GM10248 (cell line): ENCODE data around the gene FAM118A.

Experiments
- CTCF ChIA-PET: fragments of 300-600 bp; sonication (Branson Sonifier 250); formaldehyde crosslinking; extraction: SDS; loops from one replicate; lab custom pipeline; 2021; ENCODE audit warnings: antibody characterized with exemption; lab: Yijun Ruan, JAX
- POLR2A ChIA-PET: fragments of 350-650 bp; sonication (Branson Sonifier 250); formaldehyde crosslinking; extraction: SDS; loops from one replicate; lab custom pipeline; 2020; ENCODE audit warnings: antibody characterized with exemption; lab: Yijun Ruan, JAX
- DNase-seq: peaks from one replicate; pipeline ENCODE4 v3.0.0; 2012; ENCODE audit errors: extremely low spot score
- TF ChIP-seq, protein P1 (sequence below): IDR thresholded peaks from 2 replicates; pipeline ENCODE4 v1.5.1; 2012; ENCODE audit warnings: mild to moderate bottlenecking, low read depth; ENCODE audit errors: extremely low read depth, missing control alignments, control extremely low read depth

Gene FAM118A

DNA sequence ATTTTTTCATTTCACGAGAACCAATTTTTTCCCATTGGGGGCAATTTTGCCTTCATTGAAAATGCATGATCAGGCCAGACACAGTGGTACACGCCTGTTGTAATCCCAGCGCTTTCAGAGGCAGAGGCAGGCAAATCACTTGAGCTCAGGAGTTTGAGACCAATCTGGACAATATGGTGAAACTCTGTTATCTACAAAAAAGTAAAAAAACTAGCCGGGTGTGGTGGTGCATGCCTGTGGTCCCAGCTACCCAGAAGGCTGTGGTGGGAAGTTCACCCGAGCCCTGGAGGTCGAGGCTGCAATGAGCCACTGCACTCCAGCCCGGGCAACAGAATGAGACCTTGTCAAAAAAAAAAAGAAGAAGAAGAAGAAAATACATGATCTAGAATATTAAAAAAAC is 44.2 kb upstream of the FAM118A start:
- CTCF ChIA-PET, result interaction anchor here (2.6 kb wide), 1 partner anchor 20 kb away, joined by 10 read pairs; no protein-coding TSS in a partner anchor

DNA sequence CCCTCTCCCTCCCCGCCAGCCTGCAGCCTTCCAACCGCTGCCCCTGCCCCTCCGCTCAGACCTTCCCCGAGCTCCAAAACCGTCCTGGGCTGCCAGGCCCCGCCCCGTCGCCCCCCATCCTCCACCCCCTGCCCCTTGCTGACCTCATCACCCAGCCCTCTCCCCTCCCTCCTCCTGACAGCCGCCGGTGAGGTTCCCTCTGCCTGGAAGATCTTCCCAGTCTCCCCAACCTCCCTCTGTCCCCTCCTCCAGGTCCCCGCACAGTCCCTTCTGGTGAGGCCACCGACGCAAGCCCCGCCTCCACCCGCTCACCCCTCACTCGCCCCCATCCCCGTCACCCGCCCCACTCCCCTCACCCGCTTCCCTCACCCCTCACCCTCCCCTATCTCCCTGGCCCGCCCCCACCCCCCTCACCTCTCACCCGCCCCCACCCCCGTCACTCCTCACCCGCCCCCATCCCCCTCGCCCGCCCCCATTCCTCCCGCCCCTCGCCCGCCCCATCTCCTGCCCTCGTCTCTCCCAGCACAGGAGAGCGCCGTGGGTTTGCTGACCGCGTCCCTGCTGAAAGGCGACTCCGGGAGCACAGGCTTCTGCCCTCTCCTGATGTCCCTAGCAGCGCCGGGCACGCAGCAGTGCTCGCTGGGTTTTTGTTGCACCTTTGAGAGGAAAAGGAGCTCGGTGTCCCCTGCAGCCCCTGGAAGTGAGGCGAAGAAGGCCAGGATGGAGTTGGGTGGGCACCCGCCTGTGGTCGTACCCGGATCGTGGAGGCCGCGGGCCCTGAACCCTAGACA is 41.4 kb upstream of the FAM118A start:
- ChIA-PET POLR2A (no interaction called here), CTCF (interaction anchor here (1.2 to 1.9 kb wide), 5 partner anchors 13 to 309 kb away, joined by 3 to 4 read pairs (median 4); no protein-coding TSS in a partner anchor)
- no peak for DNase-seq
- TF ChIP-seq, protein P1, sequence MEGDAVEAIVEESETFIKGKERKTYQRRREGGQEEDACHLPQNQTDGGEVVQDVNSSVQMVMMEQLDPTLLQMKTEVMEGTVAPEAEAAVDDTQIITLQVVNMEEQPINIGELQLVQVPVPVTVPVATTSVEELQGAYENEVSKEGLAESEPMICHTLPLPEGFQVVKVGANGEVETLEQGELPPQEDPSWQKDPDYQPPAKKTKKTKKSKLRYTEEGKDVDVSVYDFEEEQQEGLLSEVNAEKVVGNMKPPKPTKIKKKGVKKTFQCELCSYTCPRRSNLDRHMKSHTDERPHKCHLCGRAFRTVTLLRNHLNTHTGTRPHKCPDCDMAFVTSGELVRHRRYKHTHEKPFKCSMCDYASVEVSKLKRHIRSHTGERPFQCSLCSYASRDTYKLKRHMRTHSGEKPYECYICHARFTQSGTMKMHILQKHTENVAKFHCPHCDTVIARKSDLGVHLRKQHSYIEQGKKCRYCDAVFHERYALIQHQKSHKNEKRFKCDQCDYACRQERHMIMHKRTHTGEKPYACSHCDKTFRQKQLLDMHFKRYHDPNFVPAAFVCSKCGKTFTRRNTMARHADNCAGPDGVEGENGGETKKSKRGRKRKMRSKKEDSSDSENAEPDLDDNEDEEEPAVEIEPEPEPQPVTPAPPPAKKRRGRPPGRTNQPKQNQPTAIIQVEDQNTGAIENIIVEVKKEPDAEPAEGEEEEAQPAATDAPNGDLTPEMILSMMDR, result no peak

More for the DNA sequence above, 44.2 kb upstream of the FAM118A start:
- POLR2A ChIA-PET, result no interaction called here
- DNase-seq, result no peak
- TF ChIP-seq, protein P1, result no peak

DNA sequence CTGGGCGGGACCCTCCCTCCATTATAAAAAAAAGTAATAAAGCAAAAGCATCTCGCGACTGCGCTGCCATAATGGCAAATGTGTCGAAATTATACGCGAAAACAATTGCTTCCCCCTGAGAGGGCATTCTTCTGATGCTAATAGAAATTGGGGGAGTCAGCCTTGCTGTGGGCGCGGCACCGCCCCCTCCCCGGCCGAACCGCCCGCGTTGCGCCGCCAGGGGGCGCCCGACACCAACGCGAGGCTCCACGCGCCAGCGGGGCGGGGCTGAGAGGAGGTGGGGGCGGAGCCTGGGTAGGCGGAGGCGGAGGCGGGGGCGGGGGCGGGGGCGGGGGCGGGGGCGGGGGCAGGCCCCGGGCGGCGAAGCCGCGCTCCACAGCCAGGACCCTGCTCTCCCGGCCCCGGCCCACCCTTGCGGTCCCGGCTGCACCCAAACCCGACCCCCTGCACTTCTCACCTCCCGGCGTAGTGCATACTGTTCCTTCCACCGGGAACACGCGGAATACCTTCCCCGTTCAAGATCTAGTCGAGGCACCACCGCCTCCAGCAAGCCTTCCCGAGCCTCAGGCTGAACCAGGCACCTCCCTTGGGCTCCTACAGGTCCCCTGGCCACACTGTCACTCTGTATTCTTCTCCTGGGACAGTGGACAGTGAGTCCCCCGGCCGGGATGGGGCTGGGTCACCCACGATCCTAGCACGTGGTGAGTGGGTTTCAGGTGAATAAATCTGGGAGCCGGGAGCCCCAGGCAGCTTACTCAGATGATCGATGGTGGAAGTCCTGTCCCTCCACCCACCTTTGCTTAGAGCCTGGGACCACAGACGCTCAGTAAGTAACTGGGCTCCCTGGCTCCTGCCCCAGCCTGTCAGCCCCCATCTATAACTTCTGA is 40.5 kb upstream of the FAM118A start:
- peak; percentile 89 for DNase-seq
- ChIA-PET POLR2A (no interaction called here), CTCF (interaction anchor here (1.1 to 2.1 kb wide), 3 partner anchors 56 to 168 kb away, joined by 3 to 11 read pairs (median 3); no protein-coding TSS in a partner anchor)
- TF ChIP-seq, protein P1, result peak; percentile 97

DNA sequence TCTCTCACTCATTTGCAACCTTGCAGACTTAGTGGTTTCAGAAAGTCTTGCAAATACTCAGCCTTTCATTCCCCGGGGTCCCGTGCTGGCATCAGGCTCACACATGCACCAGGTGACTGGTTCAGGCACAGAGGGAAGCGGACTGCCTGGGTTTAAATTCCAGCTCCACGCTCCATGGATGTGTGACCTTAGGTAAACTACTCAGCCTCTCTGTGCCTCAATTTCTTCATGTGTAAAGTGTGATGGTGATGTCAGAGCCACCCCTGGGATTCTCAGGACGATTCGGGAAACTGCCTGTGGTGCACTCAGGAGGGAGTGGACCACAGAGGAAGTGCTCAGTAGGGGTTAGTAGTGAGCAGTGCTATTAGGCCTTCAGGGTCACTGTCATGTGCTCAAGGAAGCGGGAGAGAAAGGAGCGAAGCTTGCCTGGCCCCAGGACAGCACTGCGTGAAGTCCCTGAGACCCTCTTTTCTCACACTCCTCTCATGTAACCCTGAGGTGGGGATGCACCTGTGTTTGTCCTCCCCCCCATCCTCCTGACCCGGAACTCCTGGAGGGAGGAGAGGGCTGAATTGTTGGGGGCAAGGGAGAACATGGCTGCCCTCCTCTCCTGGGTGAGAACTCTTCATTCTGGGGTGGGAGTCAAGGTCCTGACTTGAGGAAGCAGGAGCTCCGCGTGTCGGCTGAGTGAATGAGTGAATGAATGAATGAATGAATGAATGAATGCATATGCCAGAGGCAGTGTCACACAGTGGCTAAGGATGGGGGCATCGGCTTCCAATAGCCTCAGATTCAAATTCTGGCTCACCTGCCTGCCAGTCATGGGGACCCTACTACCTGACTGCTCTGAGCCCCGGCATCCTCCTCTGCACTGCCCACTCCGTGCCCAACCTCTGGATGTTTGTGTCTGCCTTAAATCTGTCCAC is 39.4 kb upstream of the FAM118A start:
- POLR2A ChIA-PET, result no interaction called here
- TF ChIP-seq, protein P1, result no peak
- CTCF ChIA-PET, result interaction anchor here (1.0 to 2.1 kb wide), 6 partner anchors 55 to 725 kb away, joined by 3 to 11 read pairs (median 3); no protein-coding TSS in a partner anchor
- no peak for DNase-seq

DNA sequence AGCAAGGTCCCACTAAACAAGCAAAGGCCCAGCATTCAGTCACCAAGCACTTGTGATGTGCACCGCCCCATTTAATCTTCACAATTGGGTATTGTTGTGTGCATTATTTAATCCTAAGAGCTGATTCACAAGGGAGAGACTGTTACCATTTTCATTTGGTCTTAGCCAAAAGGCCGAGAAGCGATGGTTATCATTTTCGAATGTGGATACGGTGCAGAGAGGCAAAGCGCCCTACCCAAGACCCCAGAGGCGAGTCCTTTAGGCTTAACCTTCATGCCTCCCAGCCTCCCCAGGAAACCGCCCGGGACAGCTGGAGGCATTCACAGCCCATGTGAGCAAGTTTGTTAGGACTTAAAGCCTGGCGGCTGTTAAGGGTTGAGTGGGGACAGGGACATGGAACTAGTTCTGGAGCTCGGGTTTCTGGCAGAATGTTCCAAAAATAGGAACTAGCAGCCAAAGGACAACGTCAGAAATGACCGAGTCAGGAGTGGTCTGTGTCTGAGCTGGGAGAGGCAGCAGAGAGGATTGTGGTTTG is 38.0 kb upstream of the FAM118A start:
- CTCF ChIA-PET, result interaction anchor here (0.7 to 1.5 kb wide), 9 partner anchors 8 to 724 kb away, joined by 3 to 4 read pairs (median 3); no protein-coding TSS in a partner anchor
- TF ChIP-seq, protein P1, result no peak
- POLR2A ChIA-PET, result no interaction called here
- no peak for DNase-seq
